Left lung (tissue), 10 donors: ENCODE measurements around the gene SNTG2. TPM values are rescaled to one million over a fixed set of nuclear protein-coding genes. Genes with fewer than 3 reads are reported as not detected.

Experiments
- ATAC-seq: fragments of 200-7000 bp; cut with Tn5 transposase; one replicate; pipeline ENCODE4 v1.9.1; 2020; ENCODE audit warnings: moderate library complexity
- DNase-seq, 4 donors: peaks; one replicate each; pipeline ENCODE4 v3.0.0-alpha.2; 2013 to 2020
- H3K27ac ChIP-seq, 2 donors: fragments of 200-600 bp; sonication (generic) in 1 of 2; one replicate each; pipeline versions ENCODE4 v1.5.0 to v1.8.0; 2020 to 2021
- H3K27me3 ChIP-seq, 2 donors: fragments of 200-600 bp; sonication (generic) in 1 of 2; one replicate each; pipeline versions ENCODE4 v1.5.0 to v1.8.0; 2020 to 2021
- H3K36me3 ChIP-seq, 2 donors: fragments of 200-600 bp; sonication (generic) in 1 of 2; one replicate each; pipeline versions ENCODE4 v1.5.0 to v1.8.0; 2020 to 2021
- H3K4me1 ChIP-seq, 2 donors: fragments of 200-600 bp; one replicate each; pipeline ENCODE4 v1.8.0; 2021
- H3K4me3 ChIP-seq, 2 donors: fragments of 200-600 bp; sonication (generic) in 1 of 2; one replicate each; pipeline versions ENCODE4 v1.5.0 to v1.8.0; 2020 to 2021; ENCODE audit warnings: mild to moderate bottlenecking in 1 of 2
- H3K9me3 ChIP-seq, 2 donors: fragments of 200-600 bp; sonication (generic) in 1 of 2; one replicate each; pipeline versions ENCODE4 v1.5.0 to v1.8.0; 2020 to 2021
- intact Hi-C, 2 donors: fragments of 100-400 bp; cut with DNase I; formaldehyde crosslinking; loops; one replicate each; pipeline versions ENCODE4 v1.11.2 to v1.14.2; 2022
- polyA plus RNA-seq, 6 donors: library from polyadenylated mRNA; unstranded; fragments of 120-200 nt; gene quantifications; one replicate each; pipeline ENCODE4 v1.2.1, GENCODE V29; 2013; ENCODE audit not compliant: insufficient read length in 6 of 6
- total RNA-seq, 2 donors: library from RNA; stranded (reverse); fragmentation: NEBNext Ultra II Directional; extraction: Animal tissue kit (Norgen Biotek cat#: 25700); gene quantifications; one replicate each; pipeline ENCODE4 v1.2.1, GENCODE V29; 2021
- TF ChIP-seq, protein P1 (sequence below), 2 donors: fragments of 200-600 bp; sonication (generic) in 1 of 2; IDR thresholded peaks; one replicate each; pipeline versions ENCODE4 v1.5.0 to v1.8.0; 2021; ENCODE audit warnings: antibody characterized with exemption in 2 of 2
- donor health status: DM: no; HTN: yes; CAD: no.
- donor health status: DM: no; HTN: no; CAD: no.

The SNTG2 gene
- total and polyA plus RNA-seq, 8 donors: 0.24 to 3.2 (median 0.64) TPM

- Histone ChIP-seq H3K4me3 (no peak overlapping the region), H3K27ac (no peak overlapping the region), H3K4me1 (no peaks in the 10 kb centered on the region), H3K36me3 (no peaks in the 10 kb centered on the region), H3K9me3 (no peaks in the 10 kb centered on the region), H3K27me3 (no peaks in the 10 kb centered on the region)
- TF ChIP-seq, protein P1, sequence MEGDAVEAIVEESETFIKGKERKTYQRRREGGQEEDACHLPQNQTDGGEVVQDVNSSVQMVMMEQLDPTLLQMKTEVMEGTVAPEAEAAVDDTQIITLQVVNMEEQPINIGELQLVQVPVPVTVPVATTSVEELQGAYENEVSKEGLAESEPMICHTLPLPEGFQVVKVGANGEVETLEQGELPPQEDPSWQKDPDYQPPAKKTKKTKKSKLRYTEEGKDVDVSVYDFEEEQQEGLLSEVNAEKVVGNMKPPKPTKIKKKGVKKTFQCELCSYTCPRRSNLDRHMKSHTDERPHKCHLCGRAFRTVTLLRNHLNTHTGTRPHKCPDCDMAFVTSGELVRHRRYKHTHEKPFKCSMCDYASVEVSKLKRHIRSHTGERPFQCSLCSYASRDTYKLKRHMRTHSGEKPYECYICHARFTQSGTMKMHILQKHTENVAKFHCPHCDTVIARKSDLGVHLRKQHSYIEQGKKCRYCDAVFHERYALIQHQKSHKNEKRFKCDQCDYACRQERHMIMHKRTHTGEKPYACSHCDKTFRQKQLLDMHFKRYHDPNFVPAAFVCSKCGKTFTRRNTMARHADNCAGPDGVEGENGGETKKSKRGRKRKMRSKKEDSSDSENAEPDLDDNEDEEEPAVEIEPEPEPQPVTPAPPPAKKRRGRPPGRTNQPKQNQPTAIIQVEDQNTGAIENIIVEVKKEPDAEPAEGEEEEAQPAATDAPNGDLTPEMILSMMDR (IDR thresholded peaks at IDR 0.05): no peak
- intact Hi-C loops: no loop called here
- no peak for ATAC-seq
- DNase-seq: no peak
Measured at GRCh38 chr2:1299043-1299442, 348.4 kb downstream of the SNTG2 start.

DNA sequence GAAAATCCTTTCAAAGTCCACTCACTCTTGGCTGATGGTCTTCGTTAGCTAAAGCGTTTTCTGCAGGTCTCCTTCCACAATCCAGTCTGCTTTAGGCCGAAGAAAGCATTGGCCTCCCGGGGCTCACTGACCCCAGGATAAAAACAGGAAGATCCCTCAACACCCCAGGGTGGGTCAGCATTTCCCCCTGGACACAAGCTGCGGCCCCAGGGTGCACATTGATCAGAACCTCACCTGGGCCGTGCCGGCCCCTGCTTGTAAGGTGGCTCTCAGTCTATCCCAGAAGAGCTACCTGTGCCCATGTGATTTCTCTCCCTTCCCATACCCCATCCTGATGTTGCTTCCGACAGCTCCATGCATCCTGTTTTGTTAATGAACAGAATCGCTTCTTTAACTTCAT, 349.6 kb downstream of the SNTG2 start:
- no peak for ATAC-seq
- intact Hi-C loops: no loop called here
- Histone ChIP-seq H3K27me3 (no peaks in the 10 kb centered on the region), H3K4me3 (no peak overlapping the region), H3K9me3 (no peaks in the 10 kb centered on the region), H3K27ac (no peak overlapping the region), H3K4me1 (no peaks in the 10 kb centered on the region), H3K36me3 (no peaks in the 10 kb centered on the region)
- TF ChIP-seq, protein P1 (IDR thresholded peaks at IDR 0.05): no peak
- no peak for DNase-seq

DNA sequence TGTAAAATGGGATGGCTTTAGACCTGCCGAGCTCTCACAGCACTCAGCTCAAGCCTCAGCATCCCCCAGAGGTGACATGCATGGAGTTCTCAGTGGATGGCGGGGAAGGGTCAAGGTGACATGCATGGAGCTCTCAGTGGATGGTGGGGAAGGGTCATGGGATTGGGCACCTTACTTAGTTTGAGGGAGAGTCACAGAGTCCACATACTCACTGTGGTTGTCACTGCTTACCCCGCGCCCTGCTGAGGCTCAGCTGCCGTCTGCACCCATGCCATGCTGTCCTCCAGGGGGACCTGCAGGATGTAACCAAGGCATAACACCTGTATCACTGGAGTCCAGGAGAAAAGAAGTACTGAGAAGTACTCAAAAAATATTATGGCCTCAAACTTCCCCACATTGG, 350.4 kb downstream of the SNTG2 start:
- H3K36me3 ChIP-seq: no peaks in the 10 kb centered on the region
- no peaks in the 10 kb centered on the region for H3K27me3 ChIP-seq
- TF ChIP-seq, protein P1 (IDR thresholded peaks at IDR 0.05): no peak
- no peak overlapping the region for H3K4me3 ChIP-seq
- DNase-seq (no peak), ATAC-seq (no peak)
- no peaks in the 10 kb centered on the region for H3K9me3 ChIP-seq
- H3K4me1 ChIP-seq: no peaks in the 10 kb centered on the region
- H3K27ac ChIP-seq: no peak overlapping the region
- intact Hi-C loops: no loop called here

GRCh38 chr2:1305342-1306013, 354.8 kb downstream of the SNTG2 start:
- no peak for DNase-seq
- Histone ChIP-seq H3K27ac (no peak overlapping the region), H3K27me3 (no peaks in the 10 kb centered on the region), H3K36me3 (no peaks in the 10 kb centered on the region), H3K4me1 (no peaks in the 10 kb centered on the region), H3K9me3 (no peaks in the 10 kb centered on the region), H3K4me3 (no peak overlapping the region)
- no peak for ATAC-seq
- intact Hi-C loops: no loop called here
- TF ChIP-seq, protein P1 (IDR thresholded peaks at IDR 0.05): no peak

DNA sequence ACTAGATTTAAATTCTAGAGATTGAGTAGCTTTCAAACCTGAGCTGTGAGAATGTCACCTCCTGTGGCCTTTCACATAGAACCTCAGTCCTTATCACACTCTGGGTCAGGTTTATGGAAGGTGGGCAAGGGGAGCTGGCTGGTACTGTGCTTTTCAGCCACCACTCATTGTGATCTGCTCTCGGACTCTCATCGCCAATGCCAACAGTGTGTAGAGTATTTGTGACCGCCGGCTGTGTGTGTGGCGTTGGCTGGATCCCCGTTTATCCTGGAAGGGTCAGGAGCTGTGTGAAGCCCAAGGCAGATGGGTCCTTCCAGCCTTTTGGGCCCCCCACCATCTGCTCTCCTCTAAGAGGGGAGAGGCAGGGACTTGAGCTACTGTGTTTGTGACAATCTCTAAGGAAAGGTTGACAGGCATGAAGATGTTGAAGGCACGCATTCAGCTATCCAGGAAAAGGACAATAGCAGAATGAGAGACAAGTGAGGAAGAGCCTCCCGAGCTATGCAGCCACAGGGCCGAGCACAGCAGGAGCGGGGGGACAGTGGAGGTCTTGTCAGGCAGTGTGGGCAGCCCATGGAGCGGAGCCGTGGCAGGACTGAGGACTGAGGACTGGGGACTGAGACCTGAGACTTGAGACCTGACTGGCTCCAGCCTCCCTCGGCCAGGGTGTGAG, 355.5 kb downstream of the SNTG2 start:
- DNase-seq (no peak), ATAC-seq (no peak)
- TF ChIP-seq, protein P1 (IDR thresholded peaks at IDR 0.05): no peak
- H3K27ac ChIP-seq: no peak overlapping the region
- no peaks in the 10 kb centered on the region for H3K9me3 ChIP-seq
- no peaks in the 10 kb centered on the region for H3K27me3 ChIP-seq
- H3K4me3 ChIP-seq: no peak overlapping the region
- intact Hi-C loops: no loop called here
- no peaks in the 10 kb centered on the region for H3K4me1 ChIP-seq
- H3K36me3 ChIP-seq: no peaks in the 10 kb centered on the region
